ENCODE measurements around the gene BCOR. TPM values are rescaled to one million over a fixed set of nuclear protein-coding genes. Genes with fewer than 3 reads are reported as not detected.

Gene BCOR
- 26.6 TPM for total RNA-seq

DNA sequence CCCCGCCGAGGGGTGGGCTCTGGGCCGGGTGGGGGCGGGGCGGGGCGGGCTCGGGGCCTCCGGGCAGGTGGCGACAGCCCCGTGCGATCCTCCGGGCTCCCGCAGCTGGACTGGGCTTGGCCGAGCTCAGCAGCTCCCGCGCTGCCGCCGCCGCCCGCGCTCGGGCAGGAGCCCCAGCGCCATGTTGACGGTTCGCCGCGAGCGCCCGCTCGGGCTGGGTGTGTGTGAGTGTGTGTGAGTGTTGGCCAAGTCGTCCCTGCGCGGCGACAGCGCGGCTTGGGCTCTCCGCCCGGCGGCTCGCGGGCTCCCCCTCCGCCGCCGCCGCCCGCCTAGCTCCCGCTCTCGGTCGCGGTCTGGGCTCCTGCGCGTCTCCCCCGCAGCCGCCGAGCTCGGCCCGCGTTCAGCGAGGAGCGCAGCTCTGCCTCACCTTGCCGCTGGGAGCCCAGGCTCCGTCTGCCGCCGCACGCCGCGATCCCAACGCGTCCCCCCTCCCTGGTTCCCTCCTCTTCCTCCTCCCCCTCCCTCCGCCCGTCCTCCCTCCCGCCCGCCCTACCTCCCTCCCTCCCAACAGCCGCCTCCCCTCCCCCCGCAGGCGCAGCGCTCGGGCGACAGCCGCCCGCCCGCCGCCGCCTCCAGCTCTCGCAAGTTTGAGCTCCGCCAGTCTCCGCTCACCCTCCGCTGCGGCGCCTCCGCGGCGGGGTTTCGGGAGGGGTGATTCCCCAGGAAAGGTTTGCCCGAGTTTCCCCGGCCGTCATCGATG, at the start of gene BCOR:
TSS of gene BCOR (minus strand) at position 455 of the 760 bp plus-strand sequence. CDS start 20,029 bp downstream, outside the sequence.
- DNase-seq: peak; percentile 45

DNA sequence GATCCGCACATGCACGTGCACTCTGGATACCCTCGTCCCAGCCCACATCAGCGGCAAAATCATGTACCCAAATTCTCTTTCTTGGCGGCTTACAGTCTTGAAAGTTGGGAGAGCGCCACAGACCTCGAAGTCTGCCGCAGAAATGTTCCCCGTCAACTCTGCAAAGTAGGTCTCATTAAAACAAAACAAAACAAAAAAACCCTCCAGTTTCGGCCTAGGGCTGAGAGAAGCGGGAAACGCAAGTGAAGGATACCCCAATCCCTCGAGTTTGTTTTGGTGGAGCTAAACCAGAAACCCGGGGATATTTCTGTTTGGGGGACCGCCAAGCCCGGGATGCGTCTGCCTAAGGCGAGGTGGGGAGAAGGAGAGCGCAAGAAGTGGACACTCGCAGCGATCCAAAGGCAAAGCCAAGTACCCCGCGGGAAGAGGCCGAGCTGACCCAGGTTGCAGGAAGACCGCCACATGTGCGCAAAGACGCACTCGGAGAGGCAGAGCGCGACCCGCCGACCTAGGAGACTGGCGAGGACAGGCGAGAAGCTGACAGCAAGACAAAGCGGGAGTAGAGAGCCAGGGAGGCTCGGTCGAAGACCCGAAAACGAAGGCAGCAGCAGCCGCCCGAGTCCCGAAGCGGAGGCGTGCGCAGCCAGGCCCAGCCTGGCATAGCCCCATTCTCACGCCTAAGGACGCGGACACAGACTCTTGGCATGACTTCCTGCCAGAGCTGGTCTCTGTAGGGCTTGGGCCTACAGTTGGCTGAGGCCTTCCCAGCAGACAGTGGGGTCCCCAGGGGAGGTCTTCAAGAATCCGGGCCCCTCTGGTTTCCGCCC, 49.6 kb upstream of the BCOR start:
- no peak for DNase-seq

DNA sequence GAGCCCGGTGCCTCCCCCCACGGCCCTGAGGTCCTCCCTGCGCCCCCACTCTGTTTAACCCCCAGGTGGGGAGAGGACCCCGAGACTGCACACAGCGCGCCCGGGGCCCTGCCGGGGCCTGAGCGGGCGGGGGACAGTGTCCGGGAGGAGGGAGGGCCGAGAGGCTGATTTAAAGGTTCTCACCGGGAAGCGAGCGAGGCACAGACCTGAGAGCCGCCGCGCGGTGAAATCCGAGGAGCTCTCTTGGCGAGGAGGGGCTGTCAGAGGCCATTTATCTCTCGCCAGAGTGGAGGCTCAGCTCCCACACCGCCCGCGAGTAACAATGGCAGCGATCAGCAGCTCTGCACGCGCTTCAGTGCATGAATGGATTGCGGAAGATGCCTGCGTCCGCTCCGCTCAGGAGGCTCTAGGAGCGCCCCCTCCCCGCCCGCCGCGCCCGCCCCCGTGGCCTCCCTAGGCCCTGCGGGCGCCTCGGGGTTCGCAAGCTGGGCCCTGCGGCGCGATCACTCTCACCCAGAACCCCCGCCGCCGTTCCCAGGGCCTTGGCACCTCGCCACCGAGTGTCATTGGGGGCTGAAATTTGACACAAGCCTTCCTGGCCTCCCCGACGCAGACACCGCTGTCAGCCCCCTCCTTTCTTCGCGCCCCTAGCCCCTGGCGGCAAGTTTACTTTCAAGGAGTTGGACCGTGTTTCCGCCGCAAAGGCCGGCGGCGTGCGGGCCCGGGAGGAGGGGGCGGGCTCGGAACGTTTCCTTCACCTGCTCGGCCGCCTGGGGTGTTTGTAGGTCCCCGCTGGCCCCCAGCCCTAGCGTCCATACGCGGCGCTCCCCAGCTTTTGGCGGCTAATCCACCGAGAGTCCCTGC, 48.7 kb upstream of the BCOR start:
- DNase-seq: peak; percentile 15

DNA sequence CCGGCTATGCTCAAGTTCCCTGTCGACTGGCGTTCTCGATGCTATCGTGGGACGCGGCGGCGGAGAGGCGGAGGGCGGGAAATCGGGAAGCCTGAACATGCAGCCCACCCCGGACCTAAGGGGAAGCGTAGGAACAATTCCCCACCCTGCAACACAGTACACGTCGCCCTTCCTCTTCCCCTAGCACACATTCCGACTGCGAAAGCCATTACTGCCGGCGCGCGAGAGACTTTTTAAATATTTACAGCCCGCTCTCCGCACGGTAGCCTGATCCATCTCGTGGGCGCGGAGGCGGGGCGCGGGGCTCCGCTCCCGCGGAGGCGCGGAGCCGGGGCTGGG, 48.1 kb upstream of the BCOR start:
- DNase-seq: no peak

DNA sequence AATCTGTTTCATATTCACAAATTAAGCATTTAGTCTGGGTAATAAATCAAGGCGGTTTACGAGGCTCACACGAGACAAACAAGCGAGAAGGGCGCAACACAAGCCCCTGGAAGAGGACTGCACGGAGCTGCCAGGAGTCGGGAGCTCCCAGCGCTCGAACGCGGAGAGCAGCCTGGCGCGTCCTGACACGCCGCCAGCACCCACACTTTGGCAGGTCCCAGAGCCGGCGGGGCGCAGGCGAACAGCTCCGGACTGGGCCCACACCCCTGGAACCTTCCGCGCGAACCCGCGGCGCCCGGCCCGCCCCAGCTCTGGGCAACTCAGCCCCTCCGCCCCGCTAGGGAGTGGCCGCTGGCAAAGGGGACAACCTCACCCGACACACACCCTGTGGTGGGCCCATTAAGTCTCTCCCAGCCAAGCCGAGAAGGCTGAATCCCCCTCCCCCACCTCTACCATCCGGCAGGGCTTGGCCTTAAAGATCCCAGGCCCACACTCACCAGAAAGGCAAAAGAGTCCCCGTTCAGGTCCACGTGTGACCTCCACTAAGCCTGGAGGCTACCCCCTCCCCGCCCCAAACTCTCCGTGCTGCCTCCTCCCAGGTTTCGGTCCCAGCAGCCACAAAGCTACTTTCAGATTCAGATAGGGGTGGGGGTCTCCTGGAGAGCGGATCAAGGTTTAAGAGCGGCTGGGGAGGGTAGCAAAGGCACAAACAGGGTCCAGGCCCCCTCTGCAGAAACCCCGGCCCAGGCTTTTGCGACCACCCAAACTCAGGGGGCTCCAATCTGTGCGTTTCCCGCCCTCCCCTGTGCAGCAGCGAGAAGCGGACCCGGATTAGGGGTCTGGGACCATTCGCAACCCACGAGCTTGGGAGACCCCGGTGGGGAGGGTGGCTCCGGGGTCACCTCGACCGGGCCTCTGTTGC, 47.5 kb upstream of the BCOR start:
- peak; percentile 22 for DNase-seq

DNA sequence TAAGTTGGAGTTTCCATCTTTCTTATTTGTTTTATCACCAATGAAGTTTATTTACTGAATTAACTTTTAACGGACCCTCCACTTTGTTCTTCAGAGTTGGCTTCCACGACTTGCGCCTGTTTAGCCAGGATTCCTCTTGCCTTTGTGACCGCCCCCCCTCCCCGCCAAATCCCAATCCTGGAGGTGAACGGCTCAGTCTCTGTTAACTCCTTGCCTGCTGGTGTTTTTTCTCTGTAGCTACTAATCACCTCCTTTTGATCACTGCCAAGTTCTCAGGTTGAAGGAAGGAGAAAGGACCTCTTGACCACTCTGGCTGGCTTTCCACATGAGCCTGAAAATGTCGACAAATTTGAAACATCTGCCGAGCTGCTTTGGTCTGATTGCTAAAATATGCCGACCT, 46.8 kb upstream of the BCOR start:
- no peak for DNase-seq

DNA sequence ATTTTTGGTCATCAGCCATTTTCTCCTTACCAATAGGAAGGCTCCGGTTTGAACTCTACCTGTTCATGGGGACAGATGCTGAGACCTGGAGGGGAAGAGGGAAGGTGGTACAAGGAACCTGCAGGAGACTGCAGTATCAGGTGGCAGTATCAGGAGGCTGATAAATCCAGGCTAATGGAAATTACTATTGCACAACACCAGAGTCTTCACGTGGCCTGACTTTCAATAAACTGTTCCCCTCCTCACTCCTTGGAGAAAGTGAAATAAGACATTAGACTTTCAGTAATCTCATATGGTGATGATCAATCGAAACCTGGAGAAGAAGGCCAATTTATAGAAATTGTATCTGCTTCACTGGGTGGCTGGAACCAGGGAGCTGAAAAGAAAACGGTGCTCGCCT, 46.2 kb upstream of the BCOR start:
- no peak for DNase-seq

DNA sequence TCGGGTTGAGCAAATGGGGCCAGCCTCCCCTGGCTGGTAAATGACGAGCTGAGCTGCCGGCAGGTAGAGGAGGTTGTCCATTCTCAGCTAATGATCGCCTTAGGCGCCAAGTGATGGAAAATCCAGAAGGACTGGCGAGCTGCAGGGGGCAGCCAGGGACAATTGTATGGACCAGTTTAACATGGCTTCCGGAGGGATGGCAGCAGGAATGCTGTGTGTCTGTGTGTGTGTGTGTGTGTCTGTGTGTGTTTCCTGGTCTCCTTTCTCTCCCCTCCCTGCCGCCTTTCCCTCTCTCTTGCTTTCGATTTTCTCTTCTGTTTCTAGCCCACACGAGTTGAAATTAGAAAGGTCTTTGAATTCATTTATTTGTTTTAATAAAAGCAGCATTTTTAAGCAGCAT, 45.2 kb upstream of the BCOR start:
- no peak for DNase-seq

DNA sequence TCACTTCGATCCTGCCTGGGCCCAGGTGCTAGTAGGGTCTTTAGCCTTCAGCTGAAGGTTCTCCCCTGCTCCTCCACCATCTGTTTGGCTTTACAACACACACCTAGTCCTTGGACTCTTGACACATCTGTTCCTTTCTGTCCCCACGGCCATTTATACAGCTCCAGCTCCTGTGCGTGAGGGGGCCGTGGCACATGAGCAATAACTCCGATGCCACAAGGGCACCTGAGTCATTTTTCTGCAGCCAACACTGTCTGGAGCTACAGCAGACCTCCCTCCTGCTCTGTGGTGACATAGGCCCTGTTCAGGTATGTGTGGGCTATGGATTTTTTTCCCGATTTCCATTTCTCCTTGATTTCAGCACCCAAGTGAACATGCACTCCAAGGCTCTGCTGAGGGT, 44.7 kb upstream of the BCOR start:
- DNase-seq: no peak

DNA sequence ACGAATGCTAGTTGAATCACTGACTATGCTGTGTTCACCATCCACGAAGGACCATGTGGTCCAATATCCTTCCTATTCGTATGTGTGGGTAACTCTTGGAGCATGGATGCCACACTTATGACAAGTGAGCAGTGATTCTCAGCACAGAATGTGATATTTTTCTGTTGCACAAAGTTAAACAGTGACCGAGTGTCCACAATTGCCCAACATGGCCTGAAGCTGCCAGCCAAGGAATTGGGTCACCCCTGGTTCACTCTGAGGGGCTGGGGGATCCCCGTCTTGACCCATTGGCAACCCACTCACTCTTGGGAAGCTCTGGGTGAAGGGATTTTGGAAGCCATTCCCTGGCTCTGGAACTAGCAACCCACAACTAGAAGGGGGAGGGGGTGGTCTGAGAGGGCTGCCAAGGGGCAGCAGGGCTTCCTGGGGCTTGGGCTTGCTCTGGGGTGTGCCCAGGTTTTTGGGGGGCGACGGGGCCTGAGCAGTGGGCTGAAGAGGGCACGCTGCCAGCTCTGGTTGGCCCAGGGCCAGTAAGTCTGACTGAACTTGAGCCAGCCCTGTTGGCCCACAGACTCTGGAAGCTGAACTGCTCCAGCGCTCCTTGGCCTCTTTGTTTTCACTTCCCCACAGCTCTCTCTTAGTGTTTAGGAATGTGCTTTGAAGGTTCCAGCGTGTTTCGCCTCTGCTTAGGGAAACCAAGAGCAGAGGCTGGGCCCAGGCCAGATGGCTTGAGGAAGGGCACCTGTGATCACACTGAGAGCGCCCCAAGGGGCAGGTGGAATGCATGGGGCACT, 43.1 kb upstream of the BCOR start:
- DNase-seq: no peak

DNA sequence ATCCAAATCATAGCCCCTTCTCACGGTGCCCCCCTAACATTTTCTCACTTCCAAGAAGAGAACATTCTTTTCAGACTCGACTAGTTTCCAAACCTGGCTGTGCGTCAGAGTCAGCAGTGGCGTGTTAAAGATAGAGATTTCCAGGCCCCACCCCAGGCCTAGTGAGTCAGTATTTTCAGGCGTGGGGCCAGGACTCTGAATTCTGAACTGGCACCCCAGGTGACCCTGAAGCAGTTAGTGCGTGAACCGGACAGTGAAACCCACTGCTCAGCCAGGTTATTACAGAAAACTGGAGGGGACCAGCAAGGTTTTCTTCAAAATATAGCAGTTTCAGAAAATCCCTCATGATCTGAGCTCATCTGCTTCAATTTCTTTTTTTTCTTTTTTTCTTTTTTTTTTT, 35.0 kb upstream of the BCOR start:
- no peak for DNase-seq

DNA sequence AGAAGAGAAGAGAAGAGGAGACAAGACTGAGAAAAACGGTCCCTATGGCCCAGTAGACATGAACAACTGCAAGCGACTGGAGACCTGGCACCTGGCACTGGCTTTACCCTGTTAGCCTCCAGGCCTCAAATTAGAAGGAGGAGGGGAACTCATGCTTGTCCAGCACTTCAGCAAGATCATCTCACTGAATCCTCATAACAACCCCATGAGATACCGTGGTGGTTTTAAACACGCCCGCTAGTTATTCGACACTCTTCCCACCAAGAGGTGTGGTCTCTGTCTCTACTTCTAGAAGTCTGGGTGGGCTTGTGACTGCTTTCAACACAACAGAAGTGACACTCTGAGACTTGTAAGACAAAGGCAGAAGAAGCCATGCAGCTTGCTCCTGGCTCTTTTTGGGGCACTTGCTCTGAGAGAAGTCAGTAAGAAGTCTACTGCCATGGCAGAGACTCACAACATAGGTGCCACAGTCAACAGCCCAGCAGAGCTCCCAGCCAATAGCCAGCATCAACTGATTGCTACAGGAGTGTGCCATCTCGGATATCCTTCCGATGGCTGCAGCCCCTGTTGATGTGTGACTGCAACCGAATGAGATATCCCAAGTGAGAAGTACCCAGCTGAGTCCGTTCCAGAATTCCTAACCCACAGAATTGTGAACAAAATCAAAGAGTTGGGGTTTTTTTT, 34.0 kb upstream of the BCOR start:
- no peak for DNase-seq

DNA sequence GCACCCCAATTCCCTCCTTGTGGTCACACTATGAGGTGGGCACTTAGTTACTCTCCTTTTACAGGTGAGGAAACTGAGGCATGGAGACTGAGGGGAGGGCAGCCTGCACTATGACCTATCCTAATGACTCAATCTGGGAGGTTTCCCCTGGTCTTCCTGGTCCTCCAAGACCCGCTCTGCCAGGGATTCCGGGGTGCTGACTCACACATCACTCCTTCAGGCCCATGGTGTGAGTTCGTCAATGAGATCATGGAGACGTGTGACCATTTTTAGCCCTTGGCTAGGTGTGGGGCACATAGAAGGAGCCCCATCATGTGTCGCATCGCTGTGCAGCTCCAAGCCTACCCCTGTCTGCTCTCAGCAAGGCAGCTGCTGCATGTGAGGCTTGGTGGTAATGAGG, 32.4 kb upstream of the BCOR start:
- DNase-seq: no peak

DNA sequence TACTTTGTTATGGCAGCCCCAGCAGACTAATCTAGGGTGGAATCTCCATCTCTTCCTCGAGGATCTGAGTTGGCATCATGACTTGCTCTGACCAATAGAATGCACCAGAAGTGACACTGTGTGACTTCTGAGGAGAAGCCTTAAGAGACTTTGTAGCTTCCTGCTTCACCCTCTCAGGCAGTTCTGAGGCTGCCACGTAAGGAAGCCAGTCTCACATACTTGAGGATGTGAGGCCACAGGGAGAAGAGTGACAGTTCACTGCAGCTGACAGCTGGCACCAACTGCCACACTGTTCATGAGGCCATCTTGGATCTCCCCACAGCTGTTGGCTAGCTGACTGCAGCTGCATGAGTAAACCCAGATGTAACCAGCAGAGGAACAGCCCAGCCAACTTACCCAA, 29.3 kb upstream of the BCOR start:
- no peak for DNase-seq

DNA sequence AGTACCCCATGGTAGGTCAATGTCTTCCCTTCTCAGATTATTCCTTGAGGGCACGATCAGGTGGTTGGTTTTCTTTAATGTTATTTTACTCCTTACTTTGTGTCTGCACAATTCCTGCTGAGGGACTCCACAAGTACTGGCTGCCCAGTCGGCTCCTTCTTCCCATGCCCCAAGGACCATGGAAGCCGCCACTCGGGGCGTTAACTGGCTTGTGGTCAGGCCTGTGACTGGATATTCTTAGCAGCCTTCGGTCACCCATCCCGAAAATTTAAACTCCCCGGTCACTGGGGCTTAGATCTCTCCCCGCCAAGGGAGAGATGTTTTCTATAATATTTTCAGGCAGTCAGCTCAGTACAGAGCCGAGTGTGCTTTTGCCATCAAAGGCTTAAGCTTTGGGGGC, 24.7 kb upstream of the BCOR start:
- DNase-seq: no peak

DNA sequence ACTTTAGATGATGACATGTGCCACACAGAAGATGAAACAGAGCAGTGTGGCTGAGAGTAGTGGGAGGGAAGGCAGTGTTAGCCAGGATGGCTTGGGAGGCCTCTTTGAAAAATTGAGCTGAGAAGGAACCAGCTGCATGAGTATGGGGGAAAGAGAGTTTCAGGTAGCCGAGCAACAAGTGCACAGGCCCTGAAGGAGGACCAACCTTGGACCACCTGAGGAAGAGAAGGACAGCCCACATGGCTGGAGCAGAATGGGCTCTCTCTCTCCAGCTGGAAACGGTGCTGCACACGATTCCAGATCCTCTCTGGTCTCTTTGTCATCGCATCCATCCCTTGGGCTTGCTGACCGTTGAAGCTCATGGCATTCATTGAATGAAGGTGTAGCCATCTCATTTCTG, 23.9 kb upstream of the BCOR start:
- DNase-seq: no peak

DNA sequence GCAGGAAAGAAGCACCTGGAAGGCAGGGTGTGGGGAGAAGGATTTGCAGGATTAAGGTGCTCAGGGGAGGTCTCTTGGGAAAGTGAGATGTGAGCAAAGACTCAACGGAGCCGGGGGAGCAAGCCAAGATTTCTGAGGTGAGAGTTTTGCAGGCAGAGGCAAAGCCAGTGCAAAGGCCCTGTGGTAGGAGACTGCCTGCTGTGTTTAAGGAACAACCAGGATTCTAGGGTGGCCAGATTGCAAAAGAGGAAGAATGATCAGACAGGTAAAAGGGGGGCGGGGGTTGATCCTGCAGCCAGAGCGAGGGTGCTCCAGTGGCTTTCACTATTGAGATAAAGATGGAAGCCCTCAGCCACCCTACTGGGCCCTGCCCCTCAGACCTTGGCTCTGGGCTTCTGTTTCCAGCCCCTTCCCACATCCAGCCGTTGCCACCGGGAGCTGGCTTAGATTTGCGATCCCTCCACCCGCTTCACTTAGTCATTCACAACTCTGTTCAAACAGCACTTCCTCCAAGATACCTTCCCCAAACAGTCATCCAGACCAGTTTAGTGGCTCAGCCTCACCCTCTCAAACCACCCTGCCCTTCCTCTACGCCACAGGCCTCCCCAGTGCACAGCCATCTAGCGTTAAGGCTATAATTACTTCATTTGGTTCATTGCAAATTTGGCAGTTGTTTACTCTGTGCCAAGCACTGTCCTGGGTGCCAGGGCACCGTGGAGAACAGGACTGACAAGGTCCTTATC, 23.3 kb upstream of the BCOR start:
- DNase-seq: no peak

DNA sequence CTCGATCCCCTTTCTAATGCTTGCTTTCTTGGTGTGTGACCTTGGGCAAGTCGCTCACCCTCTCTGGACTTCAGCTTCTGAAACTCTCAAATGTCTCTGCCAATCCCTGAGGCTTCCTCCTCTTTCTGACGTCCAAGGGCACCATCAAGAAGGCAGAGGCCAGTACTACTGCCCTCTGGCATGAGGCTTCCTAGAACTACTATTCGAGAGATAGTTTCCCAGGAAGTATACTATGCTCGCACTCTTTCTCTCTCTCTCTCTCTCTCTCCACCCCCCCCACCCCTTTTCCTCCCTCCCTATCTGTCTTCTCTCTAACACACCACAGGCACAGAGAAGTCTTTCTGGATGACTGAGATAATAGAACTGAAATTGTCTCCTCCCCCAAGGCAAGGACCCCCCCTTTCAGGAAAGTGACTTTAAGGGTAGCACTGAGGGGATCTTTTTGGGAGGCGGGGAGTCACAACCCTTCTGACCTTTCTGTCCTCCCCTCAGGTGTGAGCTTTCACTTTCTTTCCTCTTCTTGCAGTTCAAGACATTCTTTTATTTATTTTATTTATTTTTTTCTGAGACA, 20.0 kb upstream of the BCOR start:
- DNase-seq: no peak

DNA sequence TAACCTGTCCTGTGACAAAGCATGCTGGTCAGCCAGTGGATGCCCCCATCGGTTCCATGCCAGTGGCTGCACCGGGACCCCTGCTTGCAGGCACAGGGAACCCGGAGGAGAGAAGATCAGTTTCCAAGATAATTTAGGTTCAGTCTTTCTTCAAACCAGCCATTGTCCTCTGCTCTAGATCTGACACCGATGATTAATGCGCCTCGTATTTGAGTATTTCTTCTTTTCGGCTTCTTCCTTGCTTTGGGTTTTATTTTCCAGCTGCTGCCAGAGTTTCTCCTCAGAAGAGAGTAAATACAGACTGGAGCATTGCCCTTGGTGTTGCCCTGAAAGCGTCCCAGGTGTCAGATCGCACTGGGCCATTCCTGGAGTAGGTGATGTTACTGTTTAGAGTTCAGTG, 19.2 kb upstream of the BCOR start:
- no peak for DNase-seq

Data from skin of body (tissue), 2 donors.